CD14-positive monocyte (primary cell): ENCODE results near the gene EGFLAM. TPM values are rescaled to one million over a fixed set of nuclear protein-coding genes. Genes with fewer than 3 reads are reported as not detected.
"Not testable (repeated sequence)": the region's sequence is repeated elsewhere in the genome, so short reads cannot be mapped to it uniquely, and the experiment has no call there.

ENCODE experiments used
- DNase-seq, 3 donors: peaks; one replicate each; pipeline ENCODE4 v3.0.0-alpha.2; 2011 to 2022
- H2AFZ ChIP-seq: 2 replicates; pipeline ENCODE4 v1.6.0; 2012; ENCODE audit warnings: mild to moderate bottlenecking, low read depth, low read length, inconsistent platforms; ENCODE audit not compliant: insufficient read depth, poor library complexity, severe bottlenecking
- H3K27ac ChIP-seq, 2 donors: 1 replicate in 1 of 2; 2 replicates in 1 of 2; pipeline ENCODE4 v1.5.1; 2012 to 2013; ENCODE audit warnings: low read length in 2 of 2, control low read depth in 1 of 2, inconsistent platforms in 1 of 2, low read depth in 1 of 2, mild to moderate bottlenecking in 1 of 2
- H3K27me3 ChIP-seq, 2 donors: one replicate each; pipeline versions ENCODE4 v1.6.0 to v1.6.1; 2011 to 2013; ENCODE audit warnings: low read length in 2 of 2; ENCODE audit not compliant: control insufficient read depth in 2 of 2, insufficient read depth in 2 of 2
- H3K36me3 ChIP-seq, 2 donors: replicated peaks in 1 of 2; 1 replicate in 1 of 2; 2 replicates in 1 of 2; pipeline versions ENCODE4 v1.5.1 to v1.6.1; 2012 to 2013; ENCODE audit warnings: low read length in 2 of 2, control low read depth in 1 of 2, inconsistent platforms in 1 of 2, mild to moderate bottlenecking in 1 of 2; ENCODE audit not compliant: insufficient read depth in 2 of 2, control insufficient read depth in 1 of 2
- H3K4me1 ChIP-seq, 2 donors: 1 replicate in 1 of 2; 2 replicates in 1 of 2; pipeline versions ENCODE4 v1.5.1 to v1.6.1; 2012 to 2013; ENCODE audit warnings: low read length in 2 of 2, control low read depth in 1 of 2, inconsistent platforms in 1 of 2, mild to moderate bottlenecking in 1 of 2, moderate library complexity in 1 of 2; ENCODE audit not compliant: insufficient read depth in 2 of 2, control insufficient read depth in 1 of 2
- H3K4me2 ChIP-seq: replicated peaks from 2 replicates; pipeline ENCODE3; 2012; ENCODE audit warnings: low read length, moderate library complexity, mild to moderate bottlenecking; ENCODE audit not compliant: poor library complexity, severe bottlenecking; ENCODE audit errors: extremely low read depth
- H3K4me3 ChIP-seq, 3 experiments: fragments of 200-600 bp in 1 of 3; sonication (generic) in 1 of 3; replicated peaks in 1 of 3; 1 replicate in 2 of 3; 2 replicates in 1 of 3; pipeline ENCODE4 v1.5.1; 2011 to 2013; ENCODE audit warnings: low read length in 3 of 3, mild to moderate bottlenecking in 3 of 3, control low read depth in 2 of 3, low read depth in 2 of 3, inconsistent platforms in 1 of 3, moderate library complexity in 1 of 3
- H3K79me2 ChIP-seq: 2 replicates; pipeline ENCODE4 v1.6.0; 2012; ENCODE audit warnings: mild to moderate bottlenecking, control low read depth, inconsistent platforms, low read length, moderate library complexity; ENCODE audit not compliant: insufficient read depth
- H3K9ac ChIP-seq: 2 replicates; pipeline ENCODE4 v1.6.0; 2017; ENCODE audit warnings: low read length, mild to moderate bottlenecking; ENCODE audit not compliant: insufficient read depth, poor library complexity, severe bottlenecking
- H3K9me3 ChIP-seq, 2 donors: replicated peaks in 1 of 2; 1 replicate in 1 of 2; 2 replicates in 1 of 2; pipeline versions ENCODE4 v1.5.1 to v1.6.1; 2012 to 2013; ENCODE audit warnings: low read length in 2 of 2, control low read depth in 1 of 2; ENCODE audit not compliant: control insufficient read depth in 1 of 2, insufficient read depth in 1 of 2
- H4K20me1 ChIP-seq: 2 replicates; pipeline ENCODE4 v1.6.0; 2012; ENCODE audit warnings: mild to moderate bottlenecking, low read length, control low read depth, moderate library complexity; ENCODE audit not compliant: insufficient read depth
- H3K27ac Mint-ChIP-seq, 7 donors: one replicate each; pipeline ENCODE4 v1.8.0; 2020; ENCODE audit warnings: mild to moderate bottlenecking in 7 of 7, mixed read lengths in 7 of 7, moderate library complexity in 6 of 7, inconsistent platforms in 2 of 7
- H3K27me3 Mint-ChIP-seq, 3 donors: one replicate each; pipeline ENCODE4 v1.8.0; 2021 to 2022; ENCODE audit warnings: low read depth in 3 of 3, mild to moderate bottlenecking in 3 of 3, mixed read lengths in 3 of 3, moderate library complexity in 3 of 3, inconsistent platforms in 1 of 3
- H3K36me3 Mint-ChIP-seq, 2 donors: one replicate each; pipeline ENCODE4 v1.8.0; 2020; ENCODE audit warnings: mixed read lengths in 2 of 2, inconsistent platforms in 1 of 2, mild to moderate bottlenecking in 1 of 2
- H3K4me1 Mint-ChIP-seq: one replicate; pipeline ENCODE4 v1.8.0; 2020; ENCODE audit warnings: mild to moderate bottlenecking, mixed read lengths
- H3K4me3 Mint-ChIP-seq, 2 donors: one replicate each; pipeline ENCODE4 v1.8.0; 2020; ENCODE audit warnings: mild to moderate bottlenecking in 2 of 2, mixed read lengths in 2 of 2, moderate library complexity in 1 of 2
- H3K9me3 Mint-ChIP-seq, 7 donors: one replicate each; pipeline ENCODE4 v1.8.0; 2020 to 2022; ENCODE audit warnings: mixed read lengths in 7 of 7, mild to moderate bottlenecking in 6 of 7, moderate library complexity in 6 of 7, inconsistent platforms in 2 of 7
- WGBS: methylation state at CpG from one replicate; pipeline ENCODE4 v1.1.5; 2013; ENCODE audit warnings: missing lambda C conversion rate; ENCODE audit not compliant: insufficient coverage; 5-methylcytosine and 5-hydroxymethylcytosine counted together
- intact Hi-C, 2 donors: fragments of 100-400 bp; cut with micrococcal nuclease; formaldehyde crosslinking; loops; one replicate each; pipeline versions ENCODE4 v1.15.0 to v1.15.1; 2023
- polyA plus RNA-seq, 3 donors: library from polyadenylated mRNA; depleted of rRNA in 1 of 3; unstranded in 2 of 3; stranded (reverse) in 1 of 3; fragments of 300-500 nt in 2 of 3; fragments of >200 nt in 1 of 3; fragmentation: Illumina TruSeq in 2 of 3; gene quantifications; 1 replicate in 2 of 3; 2 replicates in 1 of 3; pipeline ENCODE4 v1.2.3, GENCODE V29; 2012 to 2021
- TF ChIP-seq, protein P1 (sequence below): fragments of 200-600 bp; IDR thresholded peaks from one replicate; pipeline ENCODE4 v1.8.0; 2022; ENCODE audit warnings: antibody characterized with exemption, mild to moderate bottlenecking

Gene EGFLAM
- polyA plus RNA-seq, 3 donors, result not detected

DNA sequence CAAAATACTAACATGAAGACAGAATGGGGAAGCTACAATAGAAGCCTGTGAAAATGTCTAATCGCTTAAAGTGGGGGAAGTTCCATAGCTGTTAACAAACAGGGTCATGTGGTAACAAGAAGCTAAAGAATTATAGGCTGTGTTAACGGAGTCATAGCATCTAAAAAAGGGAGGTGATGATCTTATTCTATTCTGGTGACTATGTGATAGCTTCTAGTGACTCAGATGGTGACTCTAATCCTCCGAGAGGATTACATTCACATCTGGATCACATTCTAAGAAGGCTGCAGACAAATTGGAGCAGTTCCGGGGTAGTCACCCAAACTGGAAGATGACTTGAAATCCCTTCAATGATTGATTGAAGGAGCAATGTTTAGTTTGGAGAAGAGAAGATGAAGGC, 156.0 kb downstream of the EGFLAM start:
- no peak for DNase-seq
- Mint-ChIP-seq H3K4me3 (no peak overlapping the region), H3K27ac (no peak overlapping the region), H3K9me3 (peaks cover 0 to 4% (median 0%) of the 10 kb centered on the region in 7 donors), H3K27me3 (peaks cover 11 to 17% (median 13%) of the 10 kb centered on the region in 3 donors), H3K36me3 (no peaks in the 10 kb centered on the region), H3K4me1 (no peaks in the 10 kb centered on the region)
- Histone ChIP-seq H3K36me3 (no peaks in the 10 kb centered on the region), H3K27me3 (peaks cover 3 to 5% of the 10 kb centered on the region in 2 donors), H3K9ac (no peak overlapping the region), H4K20me1 (no peaks in the 10 kb centered on the region), H3K9me3 (no peaks in the 10 kb centered on the region), H2AFZ (no peak overlapping the region), H3K4me3 (no peak overlapping the region), H3K27ac (no peak overlapping the region), H3K79me2 (no peaks in the 10 kb centered on the region), H3K4me2 (no peak overlapping the region), H3K4me1 (no peaks in the 10 kb centered on the region)
- intact Hi-C loops, result no loop called here
- TF ChIP-seq, protein P1, sequence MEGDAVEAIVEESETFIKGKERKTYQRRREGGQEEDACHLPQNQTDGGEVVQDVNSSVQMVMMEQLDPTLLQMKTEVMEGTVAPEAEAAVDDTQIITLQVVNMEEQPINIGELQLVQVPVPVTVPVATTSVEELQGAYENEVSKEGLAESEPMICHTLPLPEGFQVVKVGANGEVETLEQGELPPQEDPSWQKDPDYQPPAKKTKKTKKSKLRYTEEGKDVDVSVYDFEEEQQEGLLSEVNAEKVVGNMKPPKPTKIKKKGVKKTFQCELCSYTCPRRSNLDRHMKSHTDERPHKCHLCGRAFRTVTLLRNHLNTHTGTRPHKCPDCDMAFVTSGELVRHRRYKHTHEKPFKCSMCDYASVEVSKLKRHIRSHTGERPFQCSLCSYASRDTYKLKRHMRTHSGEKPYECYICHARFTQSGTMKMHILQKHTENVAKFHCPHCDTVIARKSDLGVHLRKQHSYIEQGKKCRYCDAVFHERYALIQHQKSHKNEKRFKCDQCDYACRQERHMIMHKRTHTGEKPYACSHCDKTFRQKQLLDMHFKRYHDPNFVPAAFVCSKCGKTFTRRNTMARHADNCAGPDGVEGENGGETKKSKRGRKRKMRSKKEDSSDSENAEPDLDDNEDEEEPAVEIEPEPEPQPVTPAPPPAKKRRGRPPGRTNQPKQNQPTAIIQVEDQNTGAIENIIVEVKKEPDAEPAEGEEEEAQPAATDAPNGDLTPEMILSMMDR, result no peak
- 53% methylated on average over 2 of the region's 4 CpGs for WGBS

DNA sequence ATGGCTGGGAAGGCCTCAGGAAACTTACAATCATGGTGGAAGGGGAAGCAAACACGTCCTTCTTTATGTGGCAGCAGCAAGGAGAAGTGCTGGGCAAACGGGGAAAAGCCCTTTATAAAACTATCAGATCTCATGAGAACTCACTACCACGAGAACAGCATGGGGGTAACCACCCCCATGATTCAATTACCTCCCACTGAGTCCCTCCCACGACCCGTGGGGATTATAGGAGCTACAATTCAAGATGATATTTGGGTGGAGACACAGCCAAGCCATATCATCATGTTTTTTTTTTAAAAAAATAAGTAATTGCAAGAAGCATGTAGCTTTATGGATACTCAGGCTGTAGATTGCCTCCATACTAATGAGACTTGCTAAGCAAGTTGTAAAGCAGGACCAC, 157.4 kb downstream of the EGFLAM start:
- H3K27ac Mint-ChIP-seq, H3K4me3 Mint-ChIP-seq, H3K27ac ChIP-seq, H3K79me2 ChIP-seq, H3K4me1 Mint-ChIP-seq, H2AFZ ChIP-seq, H3K9me3 ChIP-seq, H3K27me3 ChIP-seq, H3K4me2 ChIP-seq, H3K9ac ChIP-seq, H3K9me3 Mint-ChIP-seq, H3K36me3 Mint-ChIP-seq, H3K4me1 ChIP-seq, DNase-seq, H3K36me3 ChIP-seq, intact Hi-C loops, H3K4me3 ChIP-seq, H4K20me1 ChIP-seq: not testable (repeated sequence)
- H3K27me3 Mint-ChIP-seq, result peaks cover 14 to 23% (median 17%) of the 10 kb centered on the region in 3 donors
- no CpG with 5 or more reads among the region's 5 CpGs for WGBS
